Urinary bladder (tissue), 4 donors: ENCODE data around the gene ARHGAP45. TPM values are rescaled to one million over a fixed set of nuclear protein-coding genes. Genes with fewer than 3 reads are reported as not detected.

Experiments
- DNase-seq: peaks from one replicate; pipeline ENCODE4 v3.0.0-alpha.2; 2015; ENCODE audit errors: extremely low spot score
- H3K27ac ChIP-seq: one replicate; pipeline ENCODE4 v1.5.1; 2013; ENCODE audit warnings: low read depth, mild to moderate bottlenecking, moderate library complexity
- H3K36me3 ChIP-seq: one replicate; pipeline ENCODE4 v1.6.1; 2013; ENCODE audit warnings: mild to moderate bottlenecking, moderate library complexity; ENCODE audit not compliant: insufficient read depth
- H3K4me1 ChIP-seq: one replicate; pipeline ENCODE4 v1.6.1; 2013; ENCODE audit warnings: mild to moderate bottlenecking, moderate library complexity; ENCODE audit not compliant: insufficient read depth
- H3K4me3 ChIP-seq: one replicate; pipeline ENCODE4 v1.5.1; 2013; ENCODE audit warnings: low read depth, low read length
- WGBS: extraction: QIAGEN DNeasy Blood & Tissue Kit; methylation state at CpG from one replicate; pipeline ENCODE4 v1.1.7; 2013; 5-methylcytosine and 5-hydroxymethylcytosine counted together
- polyA plus RNA-seq: library from polyadenylated mRNA; stranded (reverse); fragments of 200-250 nt; gene quantifications from one replicate; pipeline ENCODE4 v1.2.3, GENCODE V29; 2013
- total RNA-seq: library from RNA; depleted of rRNA; stranded (reverse); fragments of >200 nt; gene quantifications from one replicate; pipeline ENCODE4 v1.2.3, GENCODE V29; 2014
- donor health status: healthy with polysubstance abuse.
- donor health status: healthy.

ARHGAP45 gene
- total and polyA plus RNA-seq, 2 donors = 5.7 to 12.0 TPM

DNA sequence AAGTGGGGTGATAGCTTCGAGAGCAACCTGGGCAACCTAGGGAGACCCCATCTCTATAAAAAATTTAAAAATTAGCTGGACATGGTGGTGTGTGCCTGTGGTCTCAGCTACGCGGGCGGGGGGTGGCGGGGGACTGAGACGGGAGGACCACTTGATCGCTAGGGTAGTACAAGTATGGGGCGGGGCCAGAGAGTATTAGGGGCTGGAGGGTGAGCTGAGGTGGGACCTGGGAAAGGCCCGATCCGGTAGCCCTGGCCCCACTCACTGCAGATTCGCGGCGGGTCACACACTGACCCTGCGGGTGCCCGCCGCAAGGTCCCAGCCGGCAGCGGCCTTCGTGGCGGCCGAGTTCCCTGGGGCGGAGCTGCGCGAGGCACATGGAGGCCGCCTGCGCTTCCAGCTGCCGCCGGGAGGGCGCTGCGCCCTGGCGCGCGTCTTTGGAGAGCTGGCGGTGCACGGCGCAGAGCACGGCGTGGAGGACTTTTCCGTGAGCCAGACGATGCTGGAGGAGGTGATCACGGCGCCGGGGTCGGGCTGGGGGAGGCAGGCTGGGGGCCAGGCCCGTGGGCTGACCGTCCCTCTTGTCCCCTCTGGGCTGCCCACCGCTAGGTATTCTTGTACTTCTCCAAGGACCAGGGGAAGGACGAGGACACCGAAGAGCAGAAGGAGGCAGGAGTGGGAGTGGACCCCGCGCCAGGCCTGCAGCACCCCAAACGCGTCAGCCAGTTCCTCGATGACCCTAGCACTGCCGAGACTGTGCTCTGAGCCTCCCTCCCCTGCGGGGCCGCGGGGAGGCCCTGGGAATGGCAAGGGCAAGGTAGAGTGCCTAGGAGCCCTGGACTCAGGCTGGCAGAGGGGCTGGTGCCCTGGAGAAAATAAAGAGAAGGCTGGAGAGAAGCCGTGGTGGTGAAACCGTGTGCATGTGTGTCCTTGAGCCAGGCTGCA lies 2.0 kb upstream of the ARHGAP45 start:
- no peaks in the 10 kb centered on the region for H3K36me3 ChIP-seq
- H3K4me1 ChIP-seq = peaks cover 2% of the 10 kb centered on the region
- 10% methylated on average over 60 of the region's 60 CpGs for WGBS
- no peak overlapping the region for H3K4me3 ChIP-seq
- H3K27ac ChIP-seq = no peak overlapping the region
- DNase-seq = no peak

DNA sequence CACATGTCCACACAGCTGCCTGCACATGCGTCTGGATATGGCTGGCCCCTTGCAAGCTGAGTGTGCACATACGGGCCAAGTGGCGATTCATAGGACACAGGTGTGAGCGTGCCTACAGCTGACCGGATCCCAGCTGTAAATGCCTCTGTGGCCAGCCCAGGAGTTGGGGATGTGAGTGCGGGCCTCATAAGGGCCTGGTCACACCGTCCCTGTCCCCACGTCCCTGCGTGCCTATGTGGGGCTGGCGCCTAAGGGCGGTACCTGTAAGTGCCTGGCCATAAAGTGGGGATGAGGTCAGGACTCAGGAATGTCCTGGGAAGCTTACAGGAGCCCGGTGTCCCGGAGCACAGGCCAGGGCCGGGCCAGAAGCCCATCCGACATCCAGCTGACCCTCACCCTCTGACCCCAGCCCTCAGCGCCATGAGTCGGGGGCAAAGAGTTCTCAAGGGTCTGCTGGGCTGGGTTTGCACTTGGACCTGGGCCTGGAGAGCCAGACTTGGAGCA lies 1.3 kb upstream of the ARHGAP45 start:
- Histone ChIP-seq H3K27ac (no peak overlapping the region), H3K4me1 (peaks cover 2% of the 10 kb centered on the region), H3K4me3 (no peak overlapping the region), H3K36me3 (no peaks in the 10 kb centered on the region)
- 56% methylated on average over 17 of the region's 17 CpGs for WGBS
- no peak for DNase-seq

DNA sequence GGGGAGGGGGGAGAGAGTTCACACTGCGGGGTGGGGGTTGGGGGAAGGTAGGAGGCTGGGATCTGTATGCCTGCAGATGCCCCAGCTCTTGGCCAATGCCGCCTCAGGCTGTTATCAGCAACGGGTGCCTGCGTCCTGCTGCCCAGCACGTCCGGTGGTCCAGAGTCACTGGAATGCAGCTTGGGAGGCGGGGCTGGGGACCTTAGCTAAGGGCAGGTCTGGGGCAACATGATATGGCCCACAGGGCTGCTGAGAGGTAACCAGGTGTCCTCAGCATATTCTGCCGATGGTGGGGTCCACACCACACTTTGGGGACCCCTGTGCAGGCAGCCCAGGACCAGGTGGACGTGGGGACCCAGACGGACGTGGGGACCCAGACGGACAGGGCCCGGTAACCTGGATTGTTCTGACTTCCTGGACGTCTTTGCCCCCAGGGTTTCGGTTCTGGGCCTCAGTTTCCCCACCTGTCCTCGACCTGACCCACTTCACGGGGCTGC lies 668 bp upstream of the ARHGAP45 start:
- H3K4me3 ChIP-seq = no peak overlapping the region
- WGBS = 31% methylated on average over 17 of the region's 17 CpGs
- H3K36me3 ChIP-seq = no peaks in the 10 kb centered on the region
- no peak for DNase-seq
- H3K27ac ChIP-seq = no peak overlapping the region
- H3K4me1 ChIP-seq = peaks cover 3% of the 10 kb centered on the region

DNA sequence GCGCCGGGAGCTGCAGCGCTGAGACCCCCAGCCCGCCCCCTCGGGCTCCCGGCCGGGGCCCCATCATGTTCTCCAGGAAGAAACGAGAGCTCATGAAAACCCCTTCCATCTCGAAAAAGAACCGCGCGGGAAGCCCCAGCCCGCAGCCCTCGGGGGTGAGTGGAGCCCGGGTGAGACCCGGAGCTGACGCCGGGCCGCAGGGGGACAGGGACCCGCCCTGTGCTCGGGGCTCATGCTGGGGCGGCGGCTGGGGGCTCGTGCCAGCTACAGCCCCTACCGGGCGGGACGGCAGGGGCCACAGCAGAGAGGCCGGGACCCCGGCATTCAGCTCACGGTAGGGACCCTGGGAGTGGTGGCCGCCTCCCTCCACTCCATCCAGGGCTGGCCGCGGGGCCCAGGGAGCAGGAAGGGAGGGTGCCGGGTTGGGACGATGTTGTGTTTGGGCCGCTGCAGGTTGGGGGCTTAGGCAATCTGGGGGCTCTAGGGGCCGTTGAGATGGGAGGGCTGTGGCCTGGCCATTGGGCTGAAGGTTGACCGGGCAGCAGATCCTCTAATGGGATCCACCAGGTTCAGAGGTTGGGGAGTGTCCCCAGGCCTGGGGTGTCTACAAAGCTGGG lies 482 bp downstream of the ARHGAP45 start:
- no peak for DNase-seq
- Histone ChIP-seq H3K4me3 (peak overlapping the region; percentile 42), H3K36me3 (no peaks in the 10 kb centered on the region), H3K27ac (no peak overlapping the region), H3K4me1 (peaks cover 3% of the 10 kb centered on the region)
- 3% methylated on average over 38 of the region's 38 CpGs for WGBS

DNA sequence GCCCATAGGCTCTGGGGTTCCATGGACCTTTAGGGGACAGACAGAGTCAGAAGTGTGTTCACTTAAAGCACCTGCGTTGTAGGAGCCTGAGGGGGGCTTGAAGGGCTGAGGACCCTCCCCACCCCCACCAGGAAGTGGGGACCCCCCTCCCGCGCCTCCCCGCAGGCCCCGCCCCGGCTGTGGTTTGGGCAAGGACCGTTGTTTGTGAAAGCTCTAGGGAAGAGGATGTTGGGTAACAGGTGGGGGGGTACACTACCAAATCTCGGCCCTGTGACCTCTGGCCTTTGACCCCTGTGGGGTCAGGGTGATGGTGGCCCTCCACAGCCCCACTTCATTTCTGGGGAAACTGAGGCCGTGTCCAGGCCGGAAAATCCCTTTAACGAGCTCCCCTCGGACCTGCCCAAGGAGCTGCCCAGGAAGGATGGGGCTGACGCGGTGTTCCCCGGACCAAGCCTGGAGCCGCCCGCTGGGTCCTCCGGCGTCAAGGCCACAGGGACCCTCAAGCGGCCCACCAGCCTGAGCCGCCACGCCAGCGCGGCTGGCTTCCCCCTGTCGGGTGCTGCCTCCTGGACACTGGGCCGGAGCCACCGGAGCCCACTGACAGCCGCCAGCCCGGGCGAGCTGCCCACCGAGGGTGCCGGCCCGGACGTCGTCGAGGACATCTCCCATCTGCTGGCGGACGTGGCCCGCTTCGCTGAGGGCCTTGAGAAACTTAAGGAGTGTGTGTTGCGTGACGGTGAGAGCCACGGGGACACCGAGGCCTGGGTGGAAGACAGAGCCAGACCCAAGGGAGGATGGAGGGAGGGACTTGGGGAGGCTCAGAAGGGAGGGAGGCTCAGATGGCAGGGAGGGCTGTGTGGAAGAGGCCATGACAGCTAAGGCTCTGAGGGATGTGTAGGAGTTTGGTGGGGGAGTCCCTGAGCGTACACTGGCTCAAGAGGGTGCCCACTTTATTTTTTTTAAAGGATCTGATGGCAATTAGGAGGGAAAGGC lies 1.3 kb downstream of the ARHGAP45 start:
- peak overlapping the region; percentile 42 for H3K4me3 ChIP-seq
- no peaks in the 10 kb centered on the region for H3K36me3 ChIP-seq
- DNase-seq = no peak
- H3K4me1 ChIP-seq = peaks cover 3% of the 10 kb centered on the region
- 64% methylated on average over 45 of the region's 45 CpGs for WGBS
- H3K27ac ChIP-seq = no peak overlapping the region

DNA sequence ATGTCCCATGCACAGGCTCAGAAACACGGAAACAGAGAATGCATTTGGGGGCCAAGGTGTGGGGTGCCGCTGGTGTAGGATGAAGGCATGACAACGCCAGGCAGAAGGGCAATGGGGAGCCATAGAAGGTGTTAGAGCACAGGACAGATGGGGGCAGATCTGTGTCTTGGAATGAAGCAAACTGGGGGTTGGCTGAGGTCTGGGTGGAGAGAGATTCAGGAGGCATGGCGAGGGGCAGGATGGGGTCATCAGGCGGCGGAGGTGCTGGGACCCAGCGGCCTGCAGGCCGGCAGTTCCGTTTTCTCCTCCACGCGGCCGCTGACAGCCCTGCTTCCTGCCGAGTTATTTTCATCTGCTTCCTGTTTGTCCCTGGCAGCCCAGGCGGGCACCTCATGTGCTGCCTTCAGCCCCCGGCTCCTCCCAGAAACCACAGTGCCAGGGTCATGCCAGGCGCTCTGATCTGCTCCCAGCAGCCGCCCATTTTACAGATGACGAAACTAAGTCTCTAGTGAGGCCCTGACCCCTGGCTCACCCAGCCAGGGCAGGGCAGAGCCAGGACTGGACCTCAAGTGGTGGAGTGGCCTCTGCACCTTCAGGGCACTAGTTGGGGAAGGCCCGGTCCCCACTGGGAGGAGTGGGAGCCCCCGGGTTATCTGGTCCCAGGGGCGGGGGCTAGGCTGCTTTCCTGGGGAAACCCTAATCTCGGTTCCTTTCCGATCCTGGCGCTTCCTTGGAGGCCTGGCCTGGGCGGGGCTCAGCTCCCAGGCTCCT lies 2.2 kb downstream of the ARHGAP45 start:
- peaks cover 3% of the 10 kb centered on the region for H3K4me1 ChIP-seq
- 57% methylated on average over 25 of the region's 25 CpGs for WGBS
- DNase-seq = no peak
- H3K27ac ChIP-seq = no peak overlapping the region
- no peaks in the 10 kb centered on the region for H3K36me3 ChIP-seq
- peak overlapping the region; percentile 42 for H3K4me3 ChIP-seq

DNA sequence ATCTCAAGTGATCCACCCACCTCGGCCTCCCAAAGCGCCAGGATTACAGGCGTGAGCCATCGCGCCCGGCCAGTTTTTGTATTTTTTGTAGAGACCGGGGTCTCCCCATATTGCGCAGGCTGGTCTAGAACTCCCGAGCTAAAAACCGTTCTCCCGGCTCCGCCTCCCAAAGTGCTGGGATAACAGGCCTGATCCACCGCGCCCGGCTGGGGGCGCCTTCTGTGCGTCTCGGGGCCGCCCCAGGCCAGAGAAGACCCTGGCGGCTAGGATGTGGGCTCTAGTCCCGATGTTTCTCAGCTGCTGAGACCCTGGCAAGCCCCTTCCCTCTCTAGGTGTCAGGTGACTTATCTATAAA lies 3.6 kb downstream of the ARHGAP45 start:
- Histone ChIP-seq H3K4me1 (peaks cover 3% of the 10 kb centered on the region), H3K4me3 (no peak overlapping the region), H3K27ac (no peak overlapping the region), H3K36me3 (no peaks in the 10 kb centered on the region)
- DNase-seq = no peak
- 22% methylated on average over 21 of the region's 21 CpGs for WGBS

DNA sequence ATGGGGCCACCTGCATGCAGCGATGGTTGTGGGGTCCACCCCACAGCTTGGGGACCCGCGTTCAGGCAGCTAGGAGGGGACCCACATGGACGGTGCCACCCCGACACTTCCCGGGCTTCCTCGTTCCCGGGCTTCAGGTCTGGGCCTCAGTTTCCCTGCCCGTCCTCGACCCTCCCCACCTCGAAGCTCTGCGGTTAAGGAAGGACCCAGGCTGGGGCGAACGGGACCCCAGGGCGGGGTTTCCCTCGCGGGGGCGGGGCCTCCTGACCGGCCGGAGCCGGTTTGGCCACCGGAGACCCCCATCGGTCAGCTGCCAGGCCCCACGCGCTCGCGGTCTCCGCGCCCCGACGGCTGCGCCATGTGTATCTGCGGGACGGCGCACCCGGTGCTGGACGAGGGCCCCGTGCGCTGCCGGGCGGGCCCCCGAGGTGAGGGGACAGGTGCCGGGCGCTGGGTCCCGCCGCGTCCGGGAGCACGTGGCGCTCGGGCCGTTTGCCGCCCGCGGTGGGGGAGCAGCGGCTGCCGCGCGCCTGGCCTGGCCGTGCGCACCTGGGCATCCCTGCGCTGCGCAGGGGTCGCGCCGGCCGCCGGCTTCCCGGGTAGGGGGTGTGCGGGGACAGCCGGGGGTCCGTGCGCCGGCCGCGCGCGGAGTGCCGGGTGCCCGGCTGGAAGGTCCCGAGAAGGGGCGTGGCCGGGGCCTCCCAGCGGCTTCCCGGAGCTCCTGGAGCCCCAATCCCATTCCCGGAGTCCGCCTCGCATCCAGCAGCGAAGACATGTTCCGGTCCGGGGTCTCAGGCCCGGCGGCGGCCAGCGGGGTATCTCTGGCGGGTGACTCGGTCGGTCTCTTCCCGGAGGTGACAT lies 4.2 kb downstream of the ARHGAP45 start:
- Histone ChIP-seq H3K27ac (no peak overlapping the region), H3K4me1 (peaks cover 3% of the 10 kb centered on the region), H3K4me3 (no peak overlapping the region), H3K36me3 (no peaks in the 10 kb centered on the region)
- DNase-seq = no peak
- 13% methylated on average over 99 of the region's 99 CpGs for WGBS

DNA sequence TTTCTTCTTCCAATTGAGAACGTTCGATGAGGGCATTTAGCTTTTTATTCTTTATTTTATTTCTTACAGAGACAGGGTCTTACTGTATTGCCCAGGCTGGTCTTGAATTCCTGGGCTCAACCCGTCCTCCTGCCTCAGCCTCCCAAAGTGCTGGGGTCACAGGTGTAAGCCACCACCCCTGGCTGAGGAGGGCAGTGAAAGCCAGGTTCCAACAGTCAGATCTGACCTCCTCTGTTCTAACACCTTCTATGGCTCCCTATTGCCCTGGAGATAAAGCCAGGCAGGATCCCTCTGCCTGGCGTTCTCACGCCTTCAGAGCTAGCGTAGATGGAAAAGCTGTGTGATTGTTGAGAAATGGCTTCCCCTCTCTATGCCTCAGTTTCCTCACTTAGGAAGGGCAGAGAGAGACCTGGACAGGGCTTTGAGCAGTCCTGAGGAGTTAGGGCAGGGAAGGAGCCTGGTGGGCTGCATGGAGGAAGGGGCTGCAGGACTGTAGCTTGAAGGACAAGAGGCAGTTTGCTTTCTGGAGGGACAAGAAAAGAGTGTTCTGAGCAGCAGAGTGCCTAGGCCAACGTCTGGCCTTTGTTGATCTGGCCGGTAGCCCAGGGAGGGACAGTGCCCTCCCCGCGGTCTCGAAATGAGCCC lies 5.5 kb downstream of the ARHGAP45 start:
- WGBS = 85% methylated on average over 11 of the region's 11 CpGs
- no peak for DNase-seq
- Histone ChIP-seq H3K36me3 (no peaks in the 10 kb centered on the region), H3K27ac (no peak overlapping the region), H3K4me3 (no peak overlapping the region), H3K4me1 (peaks cover 1% of the 10 kb centered on the region)

DNA sequence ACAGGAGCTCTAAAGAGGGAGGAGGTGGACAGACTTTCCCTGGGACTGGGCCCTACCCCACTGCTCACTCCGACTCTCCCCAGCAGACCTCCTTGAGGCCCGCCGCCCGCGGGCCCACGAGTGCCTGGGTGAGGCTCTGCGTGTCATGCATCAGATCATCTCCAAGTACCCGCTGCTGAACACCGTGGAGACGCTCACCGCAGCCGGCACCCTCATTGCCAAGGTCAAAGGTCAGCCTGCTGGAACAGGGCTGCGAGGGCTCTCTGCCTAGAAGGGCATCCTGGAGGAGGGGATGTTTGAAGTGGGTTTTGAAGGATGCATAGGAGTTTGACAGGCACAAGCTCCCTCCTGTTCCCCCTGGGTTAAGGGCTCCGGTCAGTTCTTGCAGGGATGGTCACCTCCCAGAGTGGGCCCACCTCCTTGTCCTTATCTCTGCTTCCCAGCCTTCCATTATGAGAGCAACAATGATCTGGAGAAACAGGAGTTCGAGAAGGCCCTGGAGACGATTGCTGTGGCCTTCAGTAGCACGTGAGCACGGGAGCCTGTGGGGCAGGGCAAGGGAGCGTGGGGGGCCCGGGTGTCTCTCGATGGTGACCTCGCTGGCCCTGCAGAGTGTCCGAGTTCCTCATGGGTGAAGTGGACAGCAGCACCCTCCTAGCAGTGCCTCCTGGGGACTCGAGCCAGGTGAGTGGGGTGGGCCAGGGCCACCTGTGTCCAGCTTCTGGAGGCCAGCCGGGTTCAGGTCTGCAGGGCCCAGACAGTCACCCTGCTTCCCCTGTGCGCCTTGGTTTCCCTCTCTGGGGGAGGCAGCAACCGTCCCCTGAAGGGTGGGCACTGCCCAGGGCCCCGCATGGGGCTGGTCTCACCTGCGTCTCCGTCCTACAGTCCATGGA lies 6.3 kb downstream of the ARHGAP45 start:
- Histone ChIP-seq H3K4me1 (peaks cover 1% of the 10 kb centered on the region), H3K36me3 (no peaks in the 10 kb centered on the region), H3K27ac (no peak overlapping the region), H3K4me3 (no peak overlapping the region)
- WGBS = 93% methylated on average over 30 of the region's 30 CpGs
- no peak for DNase-seq
